Muscle of back (tissue), 10 donors: ENCODE results near the gene MPG. TPM values are rescaled to one million over a fixed set of nuclear protein-coding genes. Genes with fewer than 3 reads are reported as not detected.

Experiments
- polyA plus RNA-seq, 10 donors: library from polyadenylated mRNA; unstranded; fragments of 120-200 nt; gene quantifications; one replicate each; pipeline ENCODE4 v1.2.1, GENCODE V29; 2013; ENCODE audit not compliant: insufficient read length in 10 of 10

Gene MPG
- polyA plus RNA-seq, 10 donors = 18.5 to 35.3 (median 24.2) TPM

Other genes starting within 250 kb of the MPG start
- 1 to 10 TPM; 5.5 to 9.4 (median 7.8) TPM for gene POLR3K, start 24.6 kb upstream of the MPG start, polyA plus RNA-seq
- gene SNRNP25, start 24.4 kb upstream of the MPG start, polyA plus RNA-seq = 10 to 100 TPM; 20.6 to 31.2 (median 27.0) TPM
- gene RHBDF1, start 5.6 kb upstream of the MPG start, polyA plus RNA-seq = 10 to 100 TPM; 34.0 to 60.6 (median 44.9) TPM
- gene NPRL3, start 60.4 kb downstream of the MPG start, polyA plus RNA-seq = 10 to 100 TPM; 23.9 to 31.1 (median 25.7) TPM
- 10 to 100 TPM in 2 of 10 donors, 1 to 10 TPM in 7, under 1 TPM in 1; 0.99 to 15.3 (median 5.7) TPM for gene HBZ, start 74.4 kb downstream of the MPG start, polyA plus RNA-seq
- gene HBM, start 87.8 kb downstream of the MPG start, polyA plus RNA-seq = 10 to 100 TPM in 6 of 10 donors, 1 to 10 TPM in 4; 2.6 to 40.3 (median 11.9) TPM
- gene HBA2, start 94.7 kb downstream of the MPG start, polyA plus RNA-seq = over 10,000 TPM in 3 of 10 donors, 1,000 to 10,000 TPM in 7; 1,262 to 19,401 (median 4,862) TPM
- gene HBA1, start 98.5 kb downstream of the MPG start, polyA plus RNA-seq = over 10,000 TPM in 1 of 10 donors, 1,000 to 10,000 TPM in 8, 100 to 1,000 TPM in 1; 989 to 14,859 (median 2,589) TPM
- 1 to 10 TPM in 7 of 10 donors, under 1 TPM in 2, not detected in 1; 0.61 to 7.0 (median 1.8) TPM for gene HBQ1, start 102.2 kb downstream of the MPG start, polyA plus RNA-seq
- gene LUC7L, start 151.2 kb downstream of the MPG start, polyA plus RNA-seq = 10 to 100 TPM; 51.7 to 94.1 (median 67.2) TPM
- 10 to 100 TPM; 30.2 to 44.4 (median 37.7) TPM for gene FAM234A, start 156.6 kb downstream of the MPG start, polyA plus RNA-seq
- 1 to 10 TPM in 7 of 10 donors, under 1 TPM in 3; 0.64 to 2.7 (median 1.8) TPM for gene RGS11, start 197.7 kb downstream of the MPG start, polyA plus RNA-seq
- gene ARHGDIG, start 202.4 kb downstream of the MPG start, polyA plus RNA-seq = 1 to 10 TPM in 7 of 10 donors, under 1 TPM in 3; 0.40 to 1.7 (median 1.2) TPM
- 1 to 10 TPM in 2 of 10 donors, under 1 TPM in 8; 0.15 to 3.0 (median 0.51) TPM for gene PDIA2, start 204.9 kb downstream of the MPG start, polyA plus RNA-seq